Ishikawa (cell line): ENCODE data around the gene F10.

ENCODE experiments used
- CEBPB ChIP-seq: IDR thresholded peaks from 2 replicates; pipeline ENCODE4 v1.6.1; 2012
- CREB1 ChIP-seq: IDR thresholded peaks from 2 replicates; pipeline ENCODE4 v1.6.1; 2012; ENCODE audit warnings: low read depth
- EGR1 ChIP-seq: IDR thresholded peaks from 2 replicates; pipeline ENCODE4 v1.6.1; 2012
- EP300 ChIP-seq: IDR thresholded peaks from 2 replicates; pipeline ENCODE4 v1.6.1; 2012; ENCODE audit warnings: borderline replicate concordance
- FOXM1 ChIP-seq: IDR thresholded peaks from 2 replicates; pipeline ENCODE4 v1.6.1; 2012; ENCODE audit warnings: low read depth, borderline replicate concordance
- NFIC ChIP-seq: IDR thresholded peaks from 2 replicates; pipeline ENCODE4 v1.6.1; 2012
- RAD21 ChIP-seq: IDR thresholded peaks from 2 replicates; pipeline ENCODE4 v1.6.1; 2012; ENCODE audit warnings: low read depth
- TAF1 ChIP-seq: IDR thresholded peaks from 2 replicates; pipeline ENCODE4 v1.6.1; 2012; ENCODE audit warnings: low read depth, mild to moderate bottlenecking
- TCF12 ChIP-seq: IDR thresholded peaks from 2 replicates; pipeline ENCODE4 v1.6.1; 2012; ENCODE audit warnings: low read depth
- TEAD4 ChIP-seq: IDR thresholded peaks from 2 replicates; pipeline ENCODE4 v1.6.1; 2012
- YY1 ChIP-seq: IDR thresholded peaks from 2 replicates; pipeline ENCODE4 v1.6.1; 2012; ENCODE audit warnings: low read depth
- ZBTB7A ChIP-seq: IDR thresholded peaks from 2 replicates; pipeline ENCODE4 v1.6.1; 2012; ENCODE audit warnings: low read depth
- TF ChIP-seq, protein P1 (sequence below): IDR thresholded peaks from 2 replicates; pipeline ENCODE4 v1.6.1; 2012
- TF ChIP-seq, protein P2 (sequence below): IDR thresholded peaks from 2 replicates; pipeline ENCODE4 v1.6.1; 2012; ENCODE audit warnings: low read depth, mild to moderate bottlenecking
- TF ChIP-seq, protein P3 (sequence below): IDR thresholded peaks from 2 replicates; pipeline ENCODE4 v1.6.1; 2012

The F10 gene

DNA sequence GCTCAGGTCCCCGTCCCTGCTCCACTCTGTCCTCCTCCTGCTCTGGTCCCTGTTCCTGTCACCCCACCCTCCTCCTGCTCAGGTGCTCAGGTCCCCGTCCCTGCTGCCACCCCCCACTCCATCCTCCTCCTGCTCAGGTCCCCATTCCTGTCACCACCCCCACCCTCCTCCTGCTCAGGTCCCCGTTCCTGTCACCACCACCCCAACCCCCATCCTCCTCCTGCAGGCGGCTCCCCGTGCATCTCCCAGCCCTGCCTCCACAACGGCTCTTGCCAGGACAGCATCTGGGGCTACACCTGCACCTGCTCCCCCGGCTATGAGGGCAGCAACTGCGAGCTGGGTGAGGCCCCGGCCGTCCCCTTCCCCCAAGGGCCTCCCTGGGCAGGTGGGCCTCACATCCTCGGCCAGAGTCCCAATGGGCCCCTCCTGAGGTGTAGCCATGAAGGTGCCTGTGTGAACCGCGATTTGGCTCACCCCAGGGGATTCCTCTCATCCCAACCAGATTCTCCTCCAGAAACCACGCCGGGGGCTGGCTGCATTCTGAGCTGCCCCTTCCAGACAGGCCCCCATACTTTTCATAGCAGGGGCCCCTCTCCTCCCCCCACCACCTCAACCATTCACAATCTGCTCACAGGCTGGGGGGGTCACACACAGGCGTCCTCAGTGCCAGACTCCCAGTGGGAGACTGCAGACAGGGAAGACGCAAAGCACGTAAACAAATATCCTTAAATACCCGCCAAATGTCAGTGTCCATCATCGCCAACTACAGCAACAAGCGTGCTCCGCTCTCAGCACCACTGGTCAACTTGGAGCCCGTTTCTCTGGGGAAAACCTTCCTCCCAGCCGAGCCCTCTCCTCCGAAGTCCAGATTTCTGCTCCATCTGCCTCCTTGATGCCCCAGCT lies 40.4 kb downstream of the F10 start:
- no peak for TF ChIP-seq NFIC
- no peak for TF ChIP-seq CREB1
- TF ChIP-seq TAF1 = no peak
- TF ChIP-seq ZBTB7A = no peak
- no peak for TF ChIP-seq FOXM1
- no peak for TF ChIP-seq EGR1
- TF ChIP-seq CEBPB = no peak
- no peak for TF ChIP-seq RAD21
- TF ChIP-seq, protein P1, sequence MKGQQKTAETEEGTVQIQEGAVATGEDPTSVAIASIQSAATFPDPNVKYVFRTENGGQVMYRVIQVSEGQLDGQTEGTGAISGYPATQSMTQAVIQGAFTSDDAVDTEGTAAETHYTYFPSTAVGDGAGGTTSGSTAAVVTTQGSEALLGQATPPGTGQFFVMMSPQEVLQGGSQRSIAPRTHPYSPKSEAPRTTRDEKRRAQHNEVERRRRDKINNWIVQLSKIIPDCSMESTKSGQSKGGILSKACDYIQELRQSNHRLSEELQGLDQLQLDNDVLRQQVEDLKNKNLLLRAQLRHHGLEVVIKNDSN = no peak
- no peak for TF ChIP-seq TCF12
- TF ChIP-seq, protein P2, sequence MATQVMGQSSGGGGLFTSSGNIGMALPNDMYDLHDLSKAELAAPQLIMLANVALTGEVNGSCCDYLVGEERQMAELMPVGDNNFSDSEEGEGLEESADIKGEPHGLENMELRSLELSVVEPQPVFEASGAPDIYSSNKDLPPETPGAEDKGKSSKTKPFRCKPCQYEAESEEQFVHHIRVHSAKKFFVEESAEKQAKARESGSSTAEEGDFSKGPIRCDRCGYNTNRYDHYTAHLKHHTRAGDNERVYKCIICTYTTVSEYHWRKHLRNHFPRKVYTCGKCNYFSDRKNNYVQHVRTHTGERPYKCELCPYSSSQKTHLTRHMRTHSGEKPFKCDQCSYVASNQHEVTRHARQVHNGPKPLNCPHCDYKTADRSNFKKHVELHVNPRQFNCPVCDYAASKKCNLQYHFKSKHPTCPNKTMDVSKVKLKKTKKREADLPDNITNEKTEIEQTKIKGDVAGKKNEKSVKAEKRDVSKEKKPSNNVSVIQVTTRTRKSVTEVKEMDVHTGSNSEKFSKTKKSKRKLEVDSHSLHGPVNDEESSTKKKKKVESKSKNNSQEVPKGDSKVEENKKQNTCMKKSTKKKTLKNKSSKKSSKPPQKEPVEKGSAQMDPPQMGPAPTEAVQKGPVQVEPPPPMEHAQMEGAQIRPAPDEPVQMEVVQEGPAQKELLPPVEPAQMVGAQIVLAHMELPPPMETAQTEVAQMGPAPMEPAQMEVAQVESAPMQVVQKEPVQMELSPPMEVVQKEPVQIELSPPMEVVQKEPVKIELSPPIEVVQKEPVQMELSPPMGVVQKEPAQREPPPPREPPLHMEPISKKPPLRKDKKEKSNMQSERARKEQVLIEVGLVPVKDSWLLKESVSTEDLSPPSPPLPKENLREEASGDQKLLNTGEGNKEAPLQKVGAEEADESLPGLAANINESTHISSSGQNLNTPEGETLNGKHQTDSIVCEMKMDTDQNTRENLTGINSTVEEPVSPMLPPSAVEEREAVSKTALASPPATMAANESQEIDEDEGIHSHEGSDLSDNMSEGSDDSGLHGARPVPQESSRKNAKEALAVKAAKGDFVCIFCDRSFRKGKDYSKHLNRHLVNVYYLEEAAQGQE = no peak
- no peak for TF ChIP-seq TEAD4
- TF ChIP-seq EP300 = no peak

DNA sequence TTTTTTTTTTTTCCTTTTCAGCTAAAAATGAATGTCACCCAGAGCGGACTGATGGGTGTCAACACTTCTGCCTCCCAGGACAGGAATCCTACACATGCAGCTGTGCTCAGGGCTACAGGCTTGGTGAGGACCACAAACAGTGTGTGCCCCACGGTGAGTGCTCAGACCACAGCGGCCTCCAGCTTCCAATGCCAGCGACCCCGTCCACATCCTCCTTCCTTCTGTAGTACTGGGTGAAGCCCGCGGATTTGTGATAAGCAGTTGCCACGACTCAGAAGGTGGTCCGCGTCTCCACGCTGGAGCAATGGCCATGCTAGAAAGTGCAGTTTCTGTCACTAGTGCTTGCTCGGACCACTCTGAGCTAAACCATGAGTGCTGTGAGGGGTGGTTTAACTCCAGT lies 41.9 kb downstream of the F10 start:
- TF ChIP-seq EP300 (no peak), TEAD4 (no peak), FOXM1 (no peak), YY1 (no peak), TAF1 (no peak), EGR1 (no peak), RAD21 (no peak), CREB1 (no peak), TCF12 (no peak), CEBPB (no peak), ZBTB7A (no peak)
- TF ChIP-seq, protein P3, sequence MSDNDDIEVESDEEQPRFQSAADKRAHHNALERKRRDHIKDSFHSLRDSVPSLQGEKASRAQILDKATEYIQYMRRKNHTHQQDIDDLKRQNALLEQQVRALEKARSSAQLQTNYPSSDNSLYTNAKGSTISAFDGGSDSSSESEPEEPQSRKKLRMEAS = no peak
- TF ChIP-seq, protein P2 = no peak

GRCh38 chr13:113166266-113166665 lies 43.7 kb downstream of the F10 start:
- TF ChIP-seq CREB1 (no peak), ZBTB7A (no peak), YY1 (no peak), CEBPB (no peak), EP300 (no peak), NFIC (no peak), TCF12 (no peak), TEAD4 (no peak), TAF1 (no peak), EGR1 (no peak), FOXM1 (no peak), RAD21 (no peak)
- TF ChIP-seq, protein P2 = no peak
- TF ChIP-seq, protein P3 = no peak

DNA sequence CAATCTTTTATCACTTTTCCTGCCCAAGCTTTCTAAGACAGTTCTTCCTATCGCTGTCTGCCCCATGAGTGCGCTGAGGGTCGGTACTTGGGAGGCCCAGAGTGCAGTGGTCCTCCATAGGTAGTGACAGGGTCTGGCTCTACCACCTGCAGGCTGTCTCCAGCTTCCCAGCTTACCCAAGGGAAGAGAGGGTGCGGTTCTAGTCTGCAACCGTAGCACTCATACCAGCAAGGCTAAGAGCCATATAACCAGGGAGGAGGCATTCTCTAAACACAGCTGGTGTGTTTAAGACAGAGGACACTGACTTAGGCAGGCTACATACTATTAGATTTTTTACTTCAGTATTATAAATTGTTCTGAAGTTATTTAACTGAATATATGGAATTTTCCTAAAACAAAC lies 44.1 kb downstream of the F10 start:
- TF ChIP-seq TAF1 = no peak
- no peak for TF ChIP-seq FOXM1
- TF ChIP-seq TCF12 = no peak
- no peak for TF ChIP-seq CEBPB
- TF ChIP-seq EGR1 = no peak
- no peak for TF ChIP-seq CREB1

DNA sequence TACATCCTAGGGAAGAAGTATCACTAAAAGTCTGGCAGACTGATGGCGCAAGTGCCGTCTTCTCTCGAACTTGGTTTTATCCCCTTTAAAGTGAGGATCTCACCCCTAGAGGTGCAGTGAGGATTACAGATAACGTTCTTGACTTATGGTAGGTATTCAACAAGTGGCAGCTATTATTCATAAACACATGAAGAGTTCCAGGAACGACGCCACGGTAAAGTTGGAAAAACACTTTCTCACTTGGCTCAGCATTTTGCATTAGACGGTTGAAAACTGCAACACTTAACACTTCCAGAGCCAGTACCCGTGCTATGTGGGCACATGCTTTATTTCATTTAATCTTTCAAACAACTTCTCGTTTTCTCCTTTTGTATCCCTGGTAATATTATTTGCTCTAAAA lies 44.6 kb downstream of the F10 start:
- TF ChIP-seq, protein P2 = no peak
- no peak for TF ChIP-seq FOXM1
- TF ChIP-seq, protein P3 = no peak
- TF ChIP-seq EGR1 = no peak
- TF ChIP-seq YY1 = no peak
- TF ChIP-seq CREB1 = no peak
- no peak for TF ChIP-seq CEBPB
